SU-DHL-6 (cell line): ENCODE measurements around the gene CCL1.

Experiments used
- H2AFZ ChIP-seq: fragments of 200-600 bp; sonication (generic); 2 replicates; pipeline ENCODE4 v1.6.1; 2014; ENCODE audit warnings: low read depth, mild to moderate bottlenecking, moderate library complexity, mixed read lengths, antibody characterized with exemption, low read length; ENCODE audit not compliant: severe bottlenecking
- H3F3A ChIP-seq: fragments of 200-600 bp; shearing (Covaris generic); 2 replicates; pipeline ENCODE4 v1.6.0; 2016; ENCODE audit warnings: antibody characterized with exemption, mild to moderate bottlenecking; ENCODE audit not compliant: insufficient read depth
- H3K27ac ChIP-seq: fragments of 200-600 bp; sonication (generic); 2 replicates; pipeline ENCODE4 v1.5.1; 2016; ENCODE audit warnings: low read depth, mild to moderate bottlenecking, low read length, moderate library complexity, mixed read lengths
- H3K27me3 ChIP-seq: fragments of 200-600 bp; sonication (generic), shearing (Covaris generic); 2 replicates; pipeline ENCODE4 v1.6.0; 2014; ENCODE audit warnings: mild to moderate bottlenecking, low read length
- H3K36me3 ChIP-seq: fragments of 200-600 bp; sonication (generic); 2 replicates; pipeline ENCODE4 v1.6.1; 2014; ENCODE audit warnings: mild to moderate bottlenecking, low read length, mixed read lengths
- H3K4me2 ChIP-seq: fragments of 300-600, 200-600 bp; shearing (Covaris generic), sonication (generic); 2 replicates; pipeline ENCODE4 v1.6.0; 2014; ENCODE audit warnings: low read length, low read depth, mild to moderate bottlenecking; ENCODE audit not compliant: poor library complexity, severe bottlenecking
- H3K4me3 ChIP-seq: fragments of 200-600 bp; sonication (generic); 2 replicates; pipeline ENCODE4 v1.5.1; 2014; ENCODE audit warnings: antibody characterized with exemption, low read length, mild to moderate bottlenecking, mixed read lengths; ENCODE audit not compliant: insufficient read depth, poor library complexity, severe bottlenecking
- H3K79me2 ChIP-seq: fragments of 200-600 bp; sonication (generic); 2 replicates; pipeline ENCODE4 v1.6.1; 2014; ENCODE audit warnings: mild to moderate bottlenecking, low read length, moderate library complexity; ENCODE audit not compliant: insufficient read depth
- H3K9ac ChIP-seq: fragments of 200-600 bp; sonication (generic); 2 replicates; pipeline ENCODE4 v1.7.0; 2014; ENCODE audit warnings: mild to moderate bottlenecking, low read length
- H3K9me2 ChIP-seq: fragments of 200-600 bp; sonication (generic); replicated peaks from 2 replicates; pipeline ENCODE4 v1.6.1; 2014; ENCODE audit warnings: low read length; ENCODE audit not compliant: insufficient read depth
- H3K9me3 ChIP-seq: fragments of 200-600 bp; sonication (generic); 2 replicates; pipeline ENCODE4 v1.6.1; 2014; ENCODE audit warnings: low read length, mixed read lengths; ENCODE audit not compliant: insufficient read depth
- H4K20me1 ChIP-seq: fragments of 200-600 bp; sonication (generic); 2 replicates; pipeline ENCODE4 v1.6.1; 2014; ENCODE audit warnings: low read depth, mild to moderate bottlenecking, antibody characterized with exemption, low read length, moderate library complexity, mixed read lengths
- EZH2phosphoT487 ChIP-seq: fragments of 200-600 bp; sonication (generic), shearing (Covaris generic); conservative IDR thresholded peaks from 2 replicates; pipeline ENCODE4 v1.6.1; 2018; ENCODE audit warnings: mild to moderate bottlenecking, antibody characterized with exemption, low read length, moderate library complexity, mixed read lengths
- TF ChIP-seq, protein P1 (sequence below): fragments of 200-600 bp; sonication (generic); IDR thresholded peaks from one replicate; pipeline ENCODE4 v1.5.1; 2017; ENCODE audit warnings: antibody characterized with exemption, mild to moderate bottlenecking, low read length, moderate library complexity; ENCODE audit not compliant: insufficient read depth, poor library complexity, severe bottlenecking

Gene CCL1

DNA sequence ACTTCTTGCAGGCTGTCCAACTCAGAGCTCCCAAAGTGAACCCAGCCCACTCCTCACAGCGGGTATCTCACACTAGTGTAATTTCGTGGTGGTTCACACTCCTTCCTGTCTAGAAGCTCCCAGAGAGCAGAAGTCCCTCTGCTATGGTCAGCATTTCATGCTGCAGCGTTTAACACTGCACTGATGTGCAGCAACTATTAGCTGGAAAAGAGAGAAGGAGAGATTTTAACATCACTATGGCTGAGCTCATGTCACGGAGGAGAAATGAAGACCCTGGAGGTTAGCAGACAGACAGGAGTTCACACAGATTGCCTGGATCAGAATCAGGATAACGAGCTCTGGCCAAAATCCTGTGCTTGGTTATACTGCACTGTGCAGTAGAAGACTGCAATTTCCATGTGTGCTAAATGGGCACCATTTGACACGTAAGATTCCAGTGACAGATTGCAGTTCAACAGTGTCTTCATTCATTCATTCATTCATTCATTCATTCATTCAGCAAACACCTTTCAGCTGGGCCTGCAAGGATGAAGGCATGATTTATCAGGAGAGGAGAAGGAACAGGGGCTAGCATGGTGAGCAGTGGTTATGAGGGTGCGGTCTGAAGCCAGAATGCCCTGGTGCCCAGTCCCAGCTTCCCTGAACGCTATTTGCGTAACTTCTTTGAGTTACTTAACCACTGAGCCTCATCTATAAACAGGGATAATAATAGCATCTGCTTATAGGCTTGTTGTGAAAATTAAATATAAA, 5.3 kb upstream of the CCL1 start:
- Histone ChIP-seq H3K9me3 (no peaks in the 10 kb centered on the region), H3K9ac (no peak overlapping the region), H4K20me1 (no peaks in the 10 kb centered on the region), H3K79me2 (no peaks in the 10 kb centered on the region), H2AFZ (no peak overlapping the region), H3F3A (no peaks in the 10 kb centered on the region), H3K27me3 (no peaks in the 10 kb centered on the region), H3K9me2 (no peaks in the 10 kb centered on the region), H3K36me3 (no peaks in the 10 kb centered on the region), H3K4me2 (no peak overlapping the region), H3K27ac (no peak overlapping the region), H3K4me3 (no peak overlapping the region)
- TF ChIP-seq EZH2phosphoT487: no peak

DNA sequence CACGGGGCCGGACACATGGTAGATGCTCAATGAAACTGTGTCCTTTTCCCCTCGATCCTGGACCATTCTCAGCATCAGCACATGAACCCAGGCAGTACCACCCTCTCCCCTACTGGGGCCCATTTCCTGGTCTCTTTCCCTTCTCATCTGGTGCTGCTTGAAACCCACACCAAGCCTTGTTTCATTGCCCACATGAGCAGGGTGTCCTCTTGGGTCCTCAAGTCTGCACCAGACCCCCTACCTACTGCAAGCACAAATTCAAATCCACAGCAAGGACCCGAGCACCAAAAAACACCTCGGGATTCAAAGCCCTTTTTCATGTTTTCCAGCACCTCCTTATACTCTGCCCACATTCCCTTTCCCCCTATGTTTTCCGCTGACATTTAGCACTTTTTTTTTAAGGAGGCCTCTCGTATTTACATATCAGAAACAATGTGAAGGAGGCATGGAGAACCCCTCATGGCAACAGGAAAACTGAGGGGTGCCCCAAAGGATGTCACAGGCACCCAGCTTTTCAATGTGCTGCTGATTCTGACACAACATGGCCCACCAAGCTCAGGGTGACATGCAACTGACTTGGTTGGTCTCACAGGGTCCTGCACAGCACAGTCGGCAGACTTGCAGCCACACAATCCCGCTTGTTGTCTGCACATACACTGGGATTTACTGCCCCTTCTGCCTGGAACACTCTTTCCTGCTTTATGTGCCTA, 4.6 kb upstream of the CCL1 start:
- TF ChIP-seq EZH2phosphoT487: no peak
- TF ChIP-seq, protein P1, sequence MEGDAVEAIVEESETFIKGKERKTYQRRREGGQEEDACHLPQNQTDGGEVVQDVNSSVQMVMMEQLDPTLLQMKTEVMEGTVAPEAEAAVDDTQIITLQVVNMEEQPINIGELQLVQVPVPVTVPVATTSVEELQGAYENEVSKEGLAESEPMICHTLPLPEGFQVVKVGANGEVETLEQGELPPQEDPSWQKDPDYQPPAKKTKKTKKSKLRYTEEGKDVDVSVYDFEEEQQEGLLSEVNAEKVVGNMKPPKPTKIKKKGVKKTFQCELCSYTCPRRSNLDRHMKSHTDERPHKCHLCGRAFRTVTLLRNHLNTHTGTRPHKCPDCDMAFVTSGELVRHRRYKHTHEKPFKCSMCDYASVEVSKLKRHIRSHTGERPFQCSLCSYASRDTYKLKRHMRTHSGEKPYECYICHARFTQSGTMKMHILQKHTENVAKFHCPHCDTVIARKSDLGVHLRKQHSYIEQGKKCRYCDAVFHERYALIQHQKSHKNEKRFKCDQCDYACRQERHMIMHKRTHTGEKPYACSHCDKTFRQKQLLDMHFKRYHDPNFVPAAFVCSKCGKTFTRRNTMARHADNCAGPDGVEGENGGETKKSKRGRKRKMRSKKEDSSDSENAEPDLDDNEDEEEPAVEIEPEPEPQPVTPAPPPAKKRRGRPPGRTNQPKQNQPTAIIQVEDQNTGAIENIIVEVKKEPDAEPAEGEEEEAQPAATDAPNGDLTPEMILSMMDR: no peak
- H3K36me3 ChIP-seq: no peaks in the 10 kb centered on the region
- no peaks in the 10 kb centered on the region for H4K20me1 ChIP-seq
- no peak overlapping the region for H3K27ac ChIP-seq
- no peaks in the 10 kb centered on the region for H3K9me2 ChIP-seq
- no peak overlapping the region for H3K9ac ChIP-seq
- no peaks in the 10 kb centered on the region for H3F3A ChIP-seq
- H3K4me3 ChIP-seq: no peak overlapping the region
- no peaks in the 10 kb centered on the region for H3K9me3 ChIP-seq
- no peak overlapping the region for H2AFZ ChIP-seq
- no peaks in the 10 kb centered on the region for H3K79me2 ChIP-seq
- no peak overlapping the region for H3K4me2 ChIP-seq
- no peaks in the 10 kb centered on the region for H3K27me3 ChIP-seq

DNA sequence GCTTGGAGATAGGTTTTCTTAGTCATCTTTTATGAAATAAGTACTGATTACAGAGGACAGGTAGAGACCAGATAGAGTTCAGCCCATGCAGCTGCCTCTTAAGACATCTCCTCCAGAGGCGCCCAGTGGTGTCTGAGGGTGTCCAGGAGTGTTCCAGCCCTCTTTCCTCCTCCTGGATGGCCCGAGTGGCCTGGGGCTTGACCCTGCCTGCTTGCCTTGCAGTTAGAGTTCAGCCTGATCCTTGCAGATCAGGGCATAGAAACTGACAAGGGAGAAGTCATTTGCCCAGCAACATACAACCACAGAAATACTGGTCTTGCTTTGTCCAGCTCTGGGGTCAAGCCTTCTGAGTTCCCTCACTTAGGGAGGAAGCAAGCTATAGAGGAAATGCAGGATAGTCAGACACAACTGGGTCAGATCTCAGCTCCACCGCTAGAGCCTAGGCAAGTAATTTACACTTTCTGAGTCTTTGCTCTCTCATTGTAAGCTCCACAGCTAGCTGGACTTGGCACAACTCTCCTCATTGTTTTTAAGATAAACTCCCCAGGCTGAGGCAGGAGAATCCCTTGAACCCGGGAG, 3.6 kb upstream of the CCL1 start:
- Histone ChIP-seq H3K79me2 (no peaks in the 10 kb centered on the region), H3K4me3 (no peak overlapping the region), H3K4me2 (no peak overlapping the region), H2AFZ (no peak overlapping the region), H3K9ac (no peak overlapping the region), H4K20me1 (no peaks in the 10 kb centered on the region), H3K9me2 (no peaks in the 10 kb centered on the region), H3K36me3 (no peaks in the 10 kb centered on the region), H3K27me3 (no peaks in the 10 kb centered on the region), H3K9me3 (no peaks in the 10 kb centered on the region), H3K27ac (no peak overlapping the region), H3F3A (no peaks in the 10 kb centered on the region)
- no peak for TF ChIP-seq EZH2phosphoT487

DNA sequence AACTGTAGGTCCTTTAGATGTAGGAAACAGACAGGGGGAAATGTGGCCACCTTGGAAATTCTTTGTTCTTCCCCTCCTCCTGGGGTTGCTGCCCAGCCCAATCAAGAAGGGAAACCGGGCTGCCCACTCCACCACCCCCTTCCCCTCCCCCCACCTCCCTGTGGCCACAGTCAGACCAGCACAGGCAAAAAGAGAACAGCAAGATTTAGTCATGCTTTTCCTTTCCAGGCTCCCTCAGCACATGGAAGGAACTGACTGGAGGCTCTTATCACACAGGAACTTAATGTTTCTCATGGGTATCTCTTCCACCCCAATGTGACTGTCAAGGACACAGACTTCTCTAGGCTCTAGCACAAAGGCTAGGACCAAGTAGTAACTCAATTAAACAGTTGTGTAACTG, 3.0 kb upstream of the CCL1 start:
- TF ChIP-seq, protein P1: no peak
- no peak for TF ChIP-seq EZH2phosphoT487
- Histone ChIP-seq H3K79me2 (no peaks in the 10 kb centered on the region), H2AFZ (no peak overlapping the region), H3K27ac (no peak overlapping the region), H3K36me3 (no peaks in the 10 kb centered on the region), H3F3A (no peaks in the 10 kb centered on the region), H4K20me1 (no peaks in the 10 kb centered on the region), H3K9me2 (no peaks in the 10 kb centered on the region), H3K9ac (no peak overlapping the region), H3K9me3 (no peaks in the 10 kb centered on the region), H3K4me3 (no peak overlapping the region), H3K27me3 (no peaks in the 10 kb centered on the region), H3K4me2 (no peak overlapping the region)
